ENCODE data around the gene EML4.
"Not testable (repeated sequence)": the region's sequence is repeated elsewhere in the genome, so short reads cannot be mapped to it uniquely, and the experiment has no call there.

Gene EML4, protein sequence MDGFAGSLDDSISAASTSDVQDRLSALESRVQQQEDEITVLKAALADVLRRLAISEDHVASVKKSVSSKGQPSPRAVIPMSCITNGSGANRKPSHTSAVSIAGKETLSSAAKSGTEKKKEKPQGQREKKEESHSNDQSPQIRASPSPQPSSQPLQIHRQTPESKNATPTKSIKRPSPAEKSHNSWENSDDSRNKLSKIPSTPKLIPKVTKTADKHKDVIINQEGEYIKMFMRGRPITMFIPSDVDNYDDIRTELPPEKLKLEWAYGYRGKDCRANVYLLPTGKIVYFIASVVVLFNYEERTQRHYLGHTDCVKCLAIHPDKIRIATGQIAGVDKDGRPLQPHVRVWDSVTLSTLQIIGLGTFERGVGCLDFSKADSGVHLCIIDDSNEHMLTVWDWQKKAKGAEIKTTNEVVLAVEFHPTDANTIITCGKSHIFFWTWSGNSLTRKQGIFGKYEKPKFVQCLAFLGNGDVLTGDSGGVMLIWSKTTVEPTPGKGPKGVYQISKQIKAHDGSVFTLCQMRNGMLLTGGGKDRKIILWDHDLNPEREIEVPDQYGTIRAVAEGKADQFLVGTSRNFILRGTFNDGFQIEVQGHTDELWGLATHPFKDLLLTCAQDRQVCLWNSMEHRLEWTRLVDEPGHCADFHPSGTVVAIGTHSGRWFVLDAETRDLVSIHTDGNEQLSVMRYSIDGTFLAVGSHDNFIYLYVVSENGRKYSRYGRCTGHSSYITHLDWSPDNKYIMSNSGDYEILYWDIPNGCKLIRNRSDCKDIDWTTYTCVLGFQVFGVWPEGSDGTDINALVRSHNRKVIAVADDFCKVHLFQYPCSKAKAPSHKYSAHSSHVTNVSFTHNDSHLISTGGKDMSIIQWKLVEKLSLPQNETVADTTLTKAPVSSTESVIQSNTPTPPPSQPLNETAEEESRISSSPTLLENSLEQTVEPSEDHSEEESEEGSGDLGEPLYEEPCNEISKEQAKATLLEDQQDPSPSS

DNA sequence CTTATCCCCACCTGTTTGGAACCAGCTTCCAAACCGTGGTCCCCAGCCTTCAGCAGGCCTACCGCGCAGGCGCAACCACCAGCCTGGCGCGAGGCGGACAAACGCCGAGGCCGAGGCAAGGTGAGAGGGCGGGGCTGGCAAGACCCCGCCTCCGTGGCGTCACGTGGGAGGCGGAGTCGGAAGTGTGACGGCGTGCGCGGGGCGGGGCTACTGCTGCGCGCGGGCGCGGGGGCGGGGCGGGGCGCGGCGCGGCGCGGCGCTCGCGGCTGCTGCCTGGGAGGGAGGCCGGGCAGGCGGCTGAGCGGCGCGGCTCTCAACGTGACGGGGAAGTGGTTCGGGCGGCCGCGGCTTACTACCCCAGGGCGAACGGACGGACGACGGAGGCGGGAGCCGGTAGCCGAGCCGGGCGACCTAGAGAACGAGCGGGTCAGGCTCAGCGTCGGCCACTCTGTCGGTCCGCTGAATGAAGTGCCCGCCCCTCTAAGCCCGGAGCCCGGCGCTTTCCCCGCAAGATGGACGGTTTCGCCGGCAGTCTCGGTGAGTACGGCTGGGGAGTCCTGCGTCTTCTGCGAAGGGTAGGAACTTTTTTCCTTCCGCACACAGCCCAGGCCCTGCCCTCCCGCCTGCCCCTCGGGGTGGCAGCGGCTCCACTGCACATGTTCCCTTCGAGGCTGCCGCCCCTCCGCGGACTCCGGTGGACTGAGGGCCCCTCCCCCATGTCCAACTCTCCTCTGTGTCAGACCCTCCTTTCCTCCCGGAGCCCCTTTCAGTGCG, at the start of gene EML4:
TSS of gene EML4 (plus strand) at position 254 of the 774 bp plus-strand sequence. CDS start at position 513, 259 bp downstream.
- peak; percentile 90 for DNase-seq

DNA sequence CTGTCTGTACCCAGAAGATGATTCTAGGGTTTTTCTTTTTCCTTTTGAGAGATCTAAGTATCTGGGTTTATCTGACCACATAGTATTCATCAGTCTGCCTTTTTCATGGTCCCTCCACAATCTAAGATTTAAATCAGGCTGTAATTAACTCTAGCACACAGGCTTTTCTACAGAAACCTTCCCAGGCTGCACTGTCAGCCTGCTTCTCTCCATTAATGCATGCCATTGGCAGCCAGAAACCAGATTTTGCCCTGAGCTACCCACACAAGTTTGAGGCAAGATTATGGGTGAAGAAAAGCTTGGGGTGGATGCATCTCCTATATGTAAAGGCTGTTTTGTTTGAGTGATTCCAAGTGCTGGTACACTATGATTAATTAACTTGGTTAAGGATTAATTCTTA, 45.7 kb upstream of the EML4 start:
- DNase-seq = no peak

DNA sequence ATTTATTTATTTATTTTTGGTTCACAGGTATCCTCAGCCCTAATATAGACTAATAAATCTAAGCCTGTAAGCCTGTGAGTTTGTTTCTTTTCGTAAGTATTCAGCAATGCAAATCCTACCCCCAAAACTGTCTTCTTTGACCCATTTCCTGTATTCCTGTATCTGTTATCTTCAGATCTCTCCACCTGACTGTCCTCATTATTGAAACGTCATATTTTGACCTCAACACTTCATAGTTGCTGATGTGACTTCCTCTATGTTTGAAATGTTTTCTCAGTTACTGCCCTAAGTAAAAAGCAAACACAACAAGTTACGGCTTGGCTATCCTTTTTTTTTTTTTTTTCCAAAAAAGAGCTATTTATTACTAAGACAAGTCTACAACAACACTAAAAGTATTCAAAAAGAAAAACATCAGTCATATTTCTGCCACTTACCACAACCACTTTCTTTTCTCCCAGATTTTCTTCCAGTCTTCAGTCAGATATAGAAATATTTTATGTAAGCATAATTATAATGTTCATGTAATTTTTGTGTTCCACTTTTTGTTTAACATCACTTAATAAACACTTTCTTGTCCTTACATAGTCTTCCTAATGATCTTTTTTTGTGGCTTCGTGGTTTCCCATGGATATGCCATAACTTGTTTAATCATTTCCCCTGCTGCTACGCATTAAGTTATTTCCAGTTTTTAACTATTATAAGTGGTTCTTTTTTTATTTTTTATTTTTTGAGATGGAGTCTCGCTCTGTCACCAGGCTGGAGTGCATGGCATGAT, 45.0 kb upstream of the EML4 start:
- DNase-seq = no peak

DNA sequence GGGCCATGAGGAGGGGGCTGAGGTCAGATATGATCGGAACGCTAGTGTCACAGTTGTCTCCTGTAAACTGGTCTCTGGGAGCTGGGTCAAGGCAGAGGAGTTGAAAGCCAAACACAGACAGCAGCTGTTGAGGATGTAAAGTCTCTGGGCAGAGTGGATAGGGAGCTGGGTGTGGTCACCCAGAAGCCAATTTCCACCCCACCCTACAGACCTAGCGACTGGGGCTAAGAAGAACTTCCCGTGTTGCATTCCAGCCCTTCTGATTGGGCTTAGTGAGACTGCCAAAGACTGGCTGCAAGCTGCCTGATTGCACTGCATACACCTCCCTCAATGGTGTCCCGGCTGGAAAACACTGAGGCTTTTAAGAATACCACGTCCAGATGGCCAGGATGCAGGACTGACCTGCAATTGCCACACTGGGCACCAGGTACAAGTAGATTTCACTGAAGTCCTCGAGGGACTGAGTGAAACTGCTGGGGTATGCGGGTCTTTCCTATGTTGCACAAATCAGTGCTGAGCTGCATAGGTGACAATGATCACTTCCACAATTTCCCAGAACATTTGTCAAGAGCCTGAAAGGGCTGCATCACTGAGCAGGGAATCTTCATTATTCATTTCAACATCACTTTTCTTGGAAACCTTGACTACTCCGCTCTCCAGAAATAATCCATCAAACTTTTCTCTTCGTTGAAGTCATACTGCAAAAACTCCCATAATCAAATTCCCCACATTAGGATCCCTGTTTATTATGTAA, 43.1 kb upstream of the EML4 start:
- no peak for DNase-seq

DNA sequence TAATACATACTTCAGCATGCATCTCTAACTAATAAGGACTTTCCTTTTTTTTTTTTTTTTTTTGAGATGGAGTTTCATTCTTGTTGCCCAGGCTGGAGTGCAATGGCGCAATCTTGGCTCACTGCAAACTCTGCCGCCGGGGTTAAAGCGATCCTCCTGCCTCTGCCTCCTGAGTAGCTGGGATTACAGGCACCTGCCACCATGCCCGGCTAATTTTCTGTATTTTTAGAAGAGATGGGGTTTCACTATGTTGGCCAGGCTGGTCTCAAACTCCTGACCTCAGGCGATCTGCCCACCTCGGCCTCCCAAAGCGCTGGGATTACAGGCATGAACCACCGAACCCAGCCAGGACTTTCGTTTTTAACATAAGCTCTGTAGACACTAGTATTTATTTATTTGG, 42.3 kb upstream of the EML4 start:
- not testable (repeated sequence) for DNase-seq

DNA sequence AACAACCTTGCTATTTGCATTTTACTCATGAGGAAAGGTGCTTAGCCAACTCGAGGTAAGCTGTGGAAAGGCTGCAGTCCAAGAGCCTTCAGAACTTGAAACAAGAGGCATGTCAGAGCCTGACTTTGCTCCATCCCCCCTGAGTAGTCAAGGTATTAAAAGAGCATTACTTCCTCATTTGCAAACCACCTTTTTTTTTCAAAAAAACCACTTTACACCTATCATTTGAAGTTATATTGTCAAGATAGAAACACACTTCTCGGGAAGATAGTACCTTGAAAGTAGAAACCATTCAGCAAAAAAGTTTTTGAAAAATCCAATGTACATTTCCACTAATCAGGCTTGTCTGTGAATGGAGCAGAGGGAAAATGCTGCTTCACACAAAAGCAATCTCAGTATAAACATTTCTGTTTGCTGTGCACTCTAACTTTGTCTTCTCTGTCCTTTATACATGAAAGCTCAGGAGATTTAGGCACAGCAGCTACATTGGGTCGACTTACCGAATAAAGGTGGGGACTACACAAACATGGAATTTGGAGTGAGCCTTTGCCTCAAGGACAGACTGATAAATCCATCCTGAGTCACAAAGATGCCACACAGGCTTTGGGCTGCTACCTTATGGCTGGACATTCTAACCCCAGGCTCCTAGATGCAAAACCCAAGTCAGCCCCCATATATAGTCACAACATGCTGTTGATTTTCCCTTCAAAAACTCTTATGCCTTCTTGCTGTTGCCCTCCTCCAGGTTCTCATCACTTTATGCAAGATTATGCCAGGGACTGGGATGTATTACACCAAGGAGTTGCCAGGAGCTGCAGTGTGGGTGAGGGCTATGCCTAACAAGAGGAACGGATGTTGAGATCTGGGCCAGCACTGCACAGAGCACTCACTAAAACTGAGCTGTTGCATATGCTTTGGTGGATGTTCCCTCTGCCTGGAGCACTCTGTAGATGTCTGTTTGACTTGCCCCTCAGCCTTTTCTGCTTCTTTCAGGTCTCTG, 41.4 kb upstream of the EML4 start:
- DNase-seq = no peak

DNA sequence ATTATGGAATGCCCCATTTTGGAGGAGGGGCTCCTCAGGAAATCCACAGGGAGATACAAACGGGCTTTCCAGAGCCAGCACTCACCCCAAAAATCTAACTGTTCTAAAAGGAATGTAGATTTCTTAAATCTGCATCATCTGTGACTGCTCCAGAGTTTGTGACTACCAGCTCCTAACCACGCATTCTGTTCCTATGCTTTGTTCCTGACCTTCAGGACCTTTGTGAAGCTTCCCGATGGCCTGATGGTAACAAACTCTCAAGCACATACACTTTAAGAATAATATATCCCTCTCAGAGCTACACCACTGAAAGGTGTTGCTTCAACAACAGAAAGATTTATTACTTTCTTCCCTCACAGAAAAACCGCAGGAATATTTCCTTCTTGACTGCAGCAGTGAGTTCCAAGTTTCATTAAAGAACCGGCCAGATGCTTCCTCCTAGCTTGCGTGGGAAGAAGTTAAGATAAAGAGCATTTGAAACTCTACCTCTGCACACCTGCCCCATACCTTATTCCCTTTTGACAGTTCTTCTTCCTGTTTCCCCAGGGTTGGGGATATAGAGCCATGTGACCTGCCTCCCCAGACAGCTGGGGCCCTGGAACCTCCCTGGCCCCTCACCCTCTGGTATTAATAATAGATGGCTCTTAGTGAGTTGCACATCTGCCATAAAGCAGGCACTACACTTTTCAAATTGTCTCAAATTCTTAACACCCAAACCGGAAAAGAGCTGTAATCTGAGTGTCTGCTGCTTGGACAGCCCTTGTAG, 40.2 kb upstream of the EML4 start:
- no peak for DNase-seq

DNA sequence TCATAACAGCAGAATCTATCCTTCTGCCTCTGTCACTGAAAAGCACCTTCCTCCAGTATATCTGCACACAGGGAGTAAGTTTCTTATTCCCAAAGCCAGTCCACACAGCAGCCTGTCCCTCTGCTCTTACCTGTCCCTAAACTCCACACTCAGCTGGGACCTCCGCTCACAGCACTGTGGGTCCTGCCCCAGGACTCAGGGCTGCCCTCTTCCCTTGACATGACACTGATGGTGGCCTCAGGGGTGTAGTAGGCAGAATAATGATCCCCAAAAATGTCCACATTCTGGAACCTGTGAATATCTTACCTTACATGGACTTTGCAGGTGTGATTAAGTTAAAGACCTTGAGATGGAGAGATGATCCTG, 39.7 kb upstream of the EML4 start:
- DNase-seq = no peak

DNA sequence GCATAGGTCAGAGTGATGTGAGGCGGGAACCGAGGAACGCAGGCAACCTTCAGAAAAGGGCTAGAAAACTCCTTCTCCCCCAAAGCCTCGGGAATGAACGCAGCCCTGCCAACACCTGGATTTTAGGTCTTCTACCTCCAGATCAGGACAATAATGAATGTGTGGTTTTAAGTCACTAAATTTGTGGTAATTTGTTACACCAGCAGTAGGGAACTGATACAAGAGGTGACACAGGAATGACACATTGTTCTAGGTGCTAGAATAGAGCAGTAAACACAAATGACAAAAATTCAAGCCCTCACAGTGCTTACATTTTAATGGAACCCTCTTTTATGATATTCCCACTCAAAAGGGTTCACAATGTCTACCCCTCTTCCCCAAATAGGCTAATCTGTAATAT, 39.2 kb upstream of the EML4 start:
- DNase-seq = no peak

DNA sequence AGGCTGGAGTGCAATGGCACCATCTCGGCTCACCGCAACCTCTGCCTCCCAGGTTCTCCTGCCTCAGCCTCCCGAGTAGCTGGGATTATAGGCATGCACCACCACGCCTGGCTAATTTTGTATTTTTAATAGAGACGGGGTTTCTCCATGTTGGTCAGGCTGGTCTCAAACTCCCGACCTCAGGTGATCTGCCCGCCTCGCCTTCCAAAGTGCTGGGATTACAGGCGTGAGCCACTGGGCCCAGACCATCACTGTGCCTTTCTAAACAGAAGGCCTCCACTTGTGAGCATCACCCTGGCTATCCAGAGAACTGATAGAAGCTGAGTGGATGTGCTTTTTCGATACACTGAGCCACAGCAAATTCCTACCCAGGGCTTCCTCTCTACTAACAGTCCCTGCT, 38.3 kb upstream of the EML4 start:
- not testable (repeated sequence) for DNase-seq

DNA sequence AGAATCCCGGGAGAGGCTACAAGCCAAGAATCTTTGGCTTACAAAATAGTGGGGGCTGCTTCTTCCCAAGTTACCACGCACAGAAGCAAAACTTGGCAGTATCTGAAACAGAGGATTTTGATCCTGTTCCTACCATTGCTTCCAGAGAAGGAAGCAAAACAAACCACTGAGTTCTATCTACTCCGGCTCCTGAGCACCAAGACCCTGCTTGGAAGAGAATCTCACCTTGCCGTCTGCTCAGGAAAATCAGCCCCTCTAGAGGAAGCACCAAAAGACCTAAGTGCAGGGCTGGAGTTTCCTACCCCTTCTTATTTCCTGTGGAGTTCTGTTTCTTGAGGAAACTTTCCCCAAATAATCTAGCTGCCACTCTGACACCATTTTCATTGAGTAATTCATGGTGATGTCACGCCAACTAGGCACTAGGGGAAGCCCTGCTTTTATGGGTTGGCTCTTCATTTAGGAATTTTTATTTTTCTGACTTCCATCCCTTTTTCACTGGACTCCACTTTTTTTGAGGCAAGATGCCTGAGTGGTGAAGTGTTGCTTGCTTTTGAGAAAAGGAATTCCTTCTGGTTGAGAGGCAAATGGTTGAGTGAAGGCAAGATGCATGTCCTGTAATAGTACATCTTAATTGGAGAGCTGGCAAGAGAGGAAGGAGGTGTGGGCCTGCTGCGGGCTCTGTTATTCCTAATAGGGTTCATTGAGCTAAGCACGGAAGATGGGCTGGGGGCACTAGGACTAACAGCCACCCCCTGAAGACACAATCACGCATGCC, 36.8 kb upstream of the EML4 start:
- no peak for DNase-seq

DNA sequence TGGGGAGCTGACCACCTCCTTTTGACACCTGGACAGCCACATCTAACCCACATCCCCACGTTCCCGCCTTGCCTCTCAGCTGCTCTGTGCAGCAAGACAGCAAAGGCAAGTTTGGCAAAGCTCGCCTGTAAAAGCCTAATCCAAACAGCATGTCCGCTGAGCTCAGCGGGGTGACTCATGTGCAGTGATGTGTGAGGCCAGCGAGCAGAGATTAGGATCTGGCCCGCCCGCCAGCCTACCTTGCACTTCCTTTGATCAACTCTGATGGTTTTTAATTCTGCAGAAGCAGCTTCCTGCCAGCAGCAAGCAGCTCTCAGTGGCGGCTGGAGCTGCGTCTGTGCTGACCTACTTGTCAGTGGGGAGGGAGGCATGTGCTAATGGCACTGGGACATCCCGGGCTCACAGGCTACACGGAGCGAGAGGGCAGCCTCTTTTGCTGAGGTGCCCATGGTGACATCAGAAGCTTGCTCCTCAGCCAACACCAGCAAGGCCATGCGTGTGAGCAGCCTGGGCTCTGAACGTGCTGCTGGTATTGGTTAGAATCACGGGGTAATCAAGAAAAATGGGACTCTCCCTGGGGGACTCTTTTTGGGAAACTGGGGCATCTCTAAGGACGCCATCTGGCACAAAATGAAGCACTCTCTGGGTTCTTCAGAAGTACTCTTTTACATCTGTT, 36.0 kb upstream of the EML4 start:
- DNase-seq = peak; percentile 74

DNA sequence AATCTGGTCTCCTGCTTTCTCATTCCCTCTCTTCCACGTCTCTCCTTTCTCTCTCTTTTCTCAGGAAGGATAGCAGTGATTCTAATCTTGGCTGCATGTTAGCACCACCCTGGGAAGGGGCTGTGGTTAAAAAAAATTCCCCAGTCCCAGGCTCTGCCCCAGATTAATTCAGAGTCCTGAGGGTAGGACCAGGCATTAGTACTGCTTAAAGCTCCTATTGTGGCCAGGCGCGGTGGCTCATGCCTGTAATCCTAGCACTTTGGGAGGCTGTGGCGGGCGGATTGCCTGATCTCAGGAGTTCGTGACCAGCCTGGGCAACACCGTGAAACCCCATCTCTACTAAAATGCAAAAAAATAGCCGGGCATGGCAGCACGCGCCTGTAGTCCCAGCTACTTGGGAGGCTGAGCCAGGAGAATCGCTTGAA, 35.4 kb upstream of the EML4 start:
- DNase-seq = no peak

DNA sequence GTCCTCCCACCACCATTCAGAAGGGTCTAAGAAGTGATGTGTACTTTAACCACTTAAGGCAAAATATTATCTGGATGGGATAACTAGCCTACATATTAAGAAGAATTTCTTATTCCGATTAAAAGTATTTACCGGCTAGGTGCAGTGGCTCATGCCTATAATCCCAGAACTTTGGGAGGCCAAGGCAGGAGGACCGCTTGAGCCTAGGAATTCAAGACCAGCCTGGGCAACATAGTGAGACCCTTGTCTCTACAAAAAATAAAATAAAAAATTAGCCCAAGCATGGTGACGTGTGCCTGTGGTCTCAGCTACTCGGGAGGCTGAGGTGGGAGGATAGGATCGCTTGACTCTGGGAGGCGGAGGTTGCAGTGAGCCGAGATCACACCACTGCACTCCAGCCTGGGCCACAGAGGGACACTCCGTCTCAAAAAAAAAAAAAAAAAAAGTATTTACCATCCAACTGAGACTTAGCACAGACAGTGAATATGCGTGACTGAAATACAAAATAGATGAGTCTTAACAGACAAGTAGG, 34.7 kb upstream of the EML4 start:
- DNase-seq = not testable (repeated sequence)

DNA sequence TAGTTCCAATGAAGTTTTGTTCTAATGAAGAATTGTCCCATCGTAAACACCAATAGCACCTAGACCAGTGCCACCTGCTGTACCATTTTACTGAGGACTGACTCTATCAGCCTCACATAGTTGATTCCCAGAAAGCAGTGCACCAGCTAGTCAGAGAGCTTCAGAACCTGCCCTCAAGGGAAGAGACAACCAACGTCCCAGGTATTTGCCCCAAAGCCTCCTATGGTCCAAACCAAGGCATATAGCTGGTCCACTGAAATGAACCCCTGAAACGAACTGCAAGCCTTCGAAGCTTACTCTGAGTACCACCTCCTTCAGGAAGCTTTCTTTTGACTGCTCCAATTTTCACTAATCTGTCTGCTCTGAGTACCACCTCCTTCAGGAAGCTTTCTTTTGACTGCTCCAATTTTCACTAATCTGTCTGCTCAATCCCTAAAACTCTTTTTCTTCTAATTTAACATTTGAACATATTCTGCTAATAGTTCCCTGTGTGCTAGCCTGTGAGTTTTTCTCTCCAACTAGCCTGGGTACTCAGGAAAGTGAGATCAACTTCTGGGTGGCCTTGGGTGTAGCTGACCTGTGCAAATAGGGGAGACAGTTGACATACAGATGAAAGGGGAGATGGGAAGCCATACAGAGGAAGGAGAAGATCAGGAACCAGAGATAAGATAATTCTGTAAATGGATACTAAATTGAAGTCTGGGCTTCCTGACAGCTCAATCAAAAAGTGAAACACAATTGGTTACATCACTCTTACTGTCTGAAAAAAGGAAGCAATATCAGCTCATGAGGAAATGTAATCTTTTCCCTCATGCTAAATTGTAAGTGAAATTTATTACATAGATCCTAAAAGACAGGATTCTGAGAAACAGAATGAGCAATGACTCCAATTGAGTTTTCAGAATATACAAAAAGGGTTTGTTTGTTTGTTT, 33.5 kb upstream of the EML4 start:
- DNase-seq = no peak

DNA sequence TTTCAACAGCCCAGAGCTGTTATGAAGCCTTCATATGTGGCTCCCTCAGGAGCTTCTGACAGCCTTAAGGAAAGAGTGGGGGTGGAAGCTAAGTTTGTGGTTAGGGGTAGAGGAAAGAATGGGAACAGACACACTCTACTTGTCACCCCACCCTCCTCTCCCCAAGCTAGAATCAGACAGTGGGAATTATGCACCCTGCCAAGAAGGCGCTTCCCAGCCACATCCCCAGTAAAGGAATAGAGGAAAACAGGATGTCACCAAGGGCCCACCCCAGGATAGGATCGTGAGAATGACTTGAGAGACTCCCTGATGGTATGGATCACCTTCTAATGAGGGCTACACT, 32.4 kb upstream of the EML4 start:
- no peak for DNase-seq
